GM19463 (cell line): Measurements from ENCODE around the gene ADGRL1.
"Not testable (repeated sequence)": the region's sequence is repeated elsewhere in the genome, so short reads cannot be mapped to it uniquely, and the experiment has no call there.

Experiments used
- ATAC-seq: cut with Tn5 transposase; IDR thresholded peaks from one replicate; pipeline ENCODE4 v1.9.1; 2021; ENCODE audit warnings: mild to moderate bottlenecking, moderate library complexity; ENCODE audit not compliant: unreplicated experiment

ADGRL1 gene

GRCh38 chr19:14164082-14164481 is 41.9 kb downstream of the ADGRL1 start:
- ATAC-seq: no peak

- ATAC-seq: no peak
Measured at GRCh38 chr19:14162871-14163297, 43.1 kb downstream of the ADGRL1 start.

GRCh38 chr19:14161305-14161704 is 44.7 kb downstream of the ADGRL1 start:
- ATAC-seq: no peak

GRCh38 chr19:14160017-14160703 is 45.8 kb downstream of the ADGRL1 start:
- no peak for ATAC-seq

- ATAC-seq: no peak
Measured at GRCh38 chr19:14159059-14159458, 46.9 kb downstream of the ADGRL1 start.

GRCh38 chr19:14158276-14159023 is 47.5 kb downstream of the ADGRL1 start:
- ATAC-seq: no peak

GRCh38 chr19:14156971-14157717 is 48.8 kb downstream of the ADGRL1 start:
- no peak for ATAC-seq

GRCh38 chr19:14156122-14156521 is 49.8 kb downstream of the ADGRL1 start:
- ATAC-seq: no peak

GRCh38 chr19:14155371-14155770 is 50.6 kb downstream of the ADGRL1 start:
- no peak for ATAC-seq

- no peak for ATAC-seq
Measured at GRCh38 chr19:14152713-14153112, 53.3 kb downstream of the ADGRL1 start.

GRCh38 chr19:14150770-14151661 is 55.0 kb downstream of the ADGRL1 start:
- ATAC-seq: no peak

GRCh38 chr19:14150041-14150769 is 55.8 kb downstream of the ADGRL1 start:
- no peak for ATAC-seq

- no peak for ATAC-seq
Measured at GRCh38 chr19:14149509-14149994, 56.4 kb downstream of the ADGRL1 start.

- ATAC-seq: no peak
Measured at GRCh38 chr19:14148751-14149410, 57.1 kb downstream of the ADGRL1 start.

- no peak for ATAC-seq
Measured at GRCh38 chr19:14147797-14148605, 58.0 kb downstream of the ADGRL1 start.

- no peak for ATAC-seq
Measured at GRCh38 chr19:14146789-14147216, 59.2 kb downstream of the ADGRL1 start.

- ATAC-seq: not testable (repeated sequence)
Measured at GRCh38 chr19:14146169-14146568, 59.8 kb downstream of the ADGRL1 start.

GRCh38 chr19:14145381-14145780 is 60.6 kb downstream of the ADGRL1 start:
- no peak for ATAC-seq
